ENCODE data around the gene KCTD20. TPM values are rescaled to one million over a fixed set of nuclear protein-coding genes. Genes with fewer than 3 reads are reported as not detected.

Gene KCTD20
- total and polyA plus RNA-seq, 9 of the 15 experiments (the other 6 are each of a cell fraction or from before 2014, with no cell fraction given) = 28.9 to 160 (median 70.6) TPM

- FAIRE-seq (no peak), DNase-seq (ENCODE audit: extremely low read depth in 1 of 4, low spot score in 3 of 4) (no peak), ATAC-seq (no peak)
- POLR2A ChIA-PET = no interaction called here
- WGBS (ENCODE audit: insufficient coverage, low coverage, missing lambda C conversion rate) = 77% methylated on average over 7 of the region's 7 CpGs
- peak; percentile 60 for TF ChIP-seq POLR2A (conservative IDR thresholded peaks at IDR 0.05)
- peak; percentile 24 for TF ChIP-seq SUPT5H (IDR thresholded peaks at IDR 0.05)
- TF ChIP-seq ZNF785 (CRISPR knock-in tag; IDR thresholded peaks at IDR 0.05) = no peak
- 0 out of 2 replicates have a peak, but pooled peaks have one; percentile 42 for TF ChIP-seq PATZ1 (CRISPR knock-in tag; IDR thresholded peaks at IDR 0.05; ENCODE audit: borderline replicate concordance)
- TF ChIP-seq REST (IDR thresholded peaks at IDR 0.05; ENCODE audit: borderline replicate concordance) = peak; percentile 70
- no peak for TF ChIP-seq REST (CRISPR knock-in tag; IDR thresholded peaks at IDR 0.05; ENCODE audit: low read depth)
- TF ChIP-seq ESRRA (IDR thresholded peaks at IDR 0.05; ENCODE audit: borderline replicate concordance, low read depth) = peak; percentile 25; the same call in 1 of the 2 replicates
- no peak for TF ChIP-seq RBM14 (IDR thresholded peaks at IDR 0.05; ENCODE audit: borderline replicate concordance, insufficient read depth, low read depth, low read length)
- 0 out of 2 replicates have a peak, but pooled peaks have one; percentile 10 for TF ChIP-seq POLR2AphosphoS5 (IDR thresholded peaks at IDR 0.05; ENCODE audit: control insufficient read depth, insufficient read depth, low read depth, low read length)
- CTCF ChIA-PET (ENCODE audit: low intra/inter-chr PET ratio) = no interaction called here
- in situ Hi-C loops (cut with MboI) (no loop called here), intact Hi-C loops (cut with micrococcal nuclease) (no loop called here)
- Histone ChIP-seq H2AFZ (ENCODE audit: low read depth, low read length) (no peak overlapping the region), H3K27ac (ENCODE audit: extremely low read depth, low read depth, low read length) (no peak overlapping the region), H3K4me3 (no peak overlapping the region), H3K79me2 (ENCODE audit: control insufficient read depth, insufficient read depth, low read length) (no peaks in the 10 kb centered on the region), H3K9ac (ENCODE audit: insufficient read depth in 1 of 2, low read depth in 2 of 2, low read length in 2 of 2) (no peak overlapping the region), H4K20me1 (replicated peaks; ENCODE audit: control insufficient read depth, insufficient read depth, low read length) (no peaks in the 10 kb centered on the region), H3K36me3 (ENCODE audit: control insufficient read depth, insufficient read depth, low read length) (peaks cover 72% of the 10 kb centered on the region), H3K9me1 (ENCODE audit: control insufficient read depth, insufficient read depth, low read length) (peaks cover 2% of the 10 kb centered on the region), H3K27me3 (ENCODE audit: control insufficient read depth in 2 of 2, insufficient read depth in 2 of 2, low read length in 2 of 2) (no peaks in the 10 kb centered on the region), H3K9me3 (replicated peaks; ENCODE audit: control insufficient read depth, insufficient read depth, low read depth, low read length) (no peaks in the 10 kb centered on the region), H3K4me2 (ENCODE audit: insufficient read depth, low read length) (no peak overlapping the region), H3K4me1 (replicated peaks in 1 of 2; ENCODE audit: control insufficient read depth in 2 of 2, insufficient read depth in 2 of 2, low read length in 2 of 2) (no peaks in the 10 kb centered on the region)
- BruUV-seq (replicated peaks) = no TSS peak
These were observed 48.7 kb downstream of the KCTD20 start for GRCh38 chr6:36491378-36491965.
